Measurements from ENCODE around the gene SMIM30. TPM values are rescaled to one million over a fixed set of nuclear protein-coding genes. Genes with fewer than 3 reads are reported as not detected.

SMIM30 gene
- total and polyA plus RNA-seq, 4 experiments from 2014 or later, result 21.6 to 98.2 (median 31.6) TPM

GRCh38 chr7:113086431-113086888 is 31.9 kb downstream of the SMIM30 start, which contains the start of gene GPR85:
TSS of gene GPR85 (minus strand) at chr7:113086827. CDS start at chr7:113084721, 2,106 bp downstream.
- H3K4me1 Mint-ChIP-seq, result peaks cover 3 to 9% (median 6%) of the 10 kb centered on the region in 4 donors
- peaks cover 0 to 3% (median 0%) of the 10 kb centered on the region in 8 donors for H3K9me3 Mint-ChIP-seq
- H3K4me3 Mint-ChIP-seq, result peak within 1 kb of the TSS in 6 of 8 donors; percentile 43 to 68 (median 65)
- no peaks in the 10 kb centered on the region for H3K36me3 ChIP-seq (ENCODE audit: insufficient read depth, low read length)
- H3K27ac ChIP-seq (ENCODE audit: low read depth, low read length), result no peak within 1 kb of the TSS
- POLR2A ChIA-PET (ENCODE audit: partially characterized antibody), result no interaction called here
- H3K36me3 Mint-ChIP-seq, result no peaks in the 10 kb centered on the region
- H3K27me3 ChIP-seq (ENCODE audit: insufficient read depth, low read length), result peaks cover 7% of the 10 kb centered on the region
- no peak within 1 kb of the TSS for H3K4me3 ChIP-seq (ENCODE audit: low read length in 2 of 2)
- intact Hi-C loops (cut with micrococcal nuclease), result no loop called here
- peak; percentile 24 to 40 (median 27) for DNase-seq
- H3K9me3 ChIP-seq (ENCODE audit: control insufficient read depth in 1 of 2, low read length in 2 of 2), result no peaks in the 10 kb centered on the region
- H3K27me3 Mint-ChIP-seq, result peaks cover 40 to 43% of the 10 kb centered on the region in 2 donors
- H3K4me1 ChIP-seq (ENCODE audit: insufficient read depth, low read length), result peaks cover 7% of the 10 kb centered on the region
- peak within 1 kb of the TSS in 2 of 7 donors; percentile 42 to 76 for H3K27ac Mint-ChIP-seq
- CTCF ChIA-PET (ENCODE audit: partially characterized antibody), result interaction anchor here (1.2 kb wide), 2 partner anchors 10 to 509 kb away, joined by 3 to 4 read pairs; no protein-coding TSS in a partner anchor

- no peaks in the 10 kb centered on the region for H3K36me3 Mint-ChIP-seq
- ChIA-PET CTCF (ENCODE audit: partially characterized antibody) (interaction anchor here (1.2 kb wide), 2 partner anchors 9 to 508 kb away, joined by 3 to 4 read pairs; no protein-coding TSS in a partner anchor), POLR2A (ENCODE audit: partially characterized antibody) (no interaction called here)
- Histone ChIP-seq H3K4me3 (ENCODE audit: low read length in 2 of 2) (no peak overlapping the region), H3K27ac (ENCODE audit: low read depth, low read length) (no peak overlapping the region), H3K4me1 (ENCODE audit: insufficient read depth, low read length) (peaks cover 7% of the 10 kb centered on the region), H3K9me3 (ENCODE audit: control insufficient read depth in 1 of 2, low read length in 2 of 2) (no peaks in the 10 kb centered on the region), H3K36me3 (ENCODE audit: insufficient read depth, low read length) (no peaks in the 10 kb centered on the region), H3K27me3 (ENCODE audit: insufficient read depth, low read length) (peaks cover 7% of the 10 kb centered on the region)
- peak in 1 of 5 donors; percentile 2 for DNase-seq
- peak overlapping the region in 2 of 7 donors; percentile 42 to 76 for H3K27ac Mint-ChIP-seq
- peaks cover 3 to 9% (median 6%) of the 10 kb centered on the region in 4 donors for H3K4me1 Mint-ChIP-seq
- peaks cover 0 to 3% (median 0%) of the 10 kb centered on the region in 8 donors for H3K9me3 Mint-ChIP-seq
- peaks cover 40 to 45% of the 10 kb centered on the region in 2 donors for H3K27me3 Mint-ChIP-seq
- H3K4me3 Mint-ChIP-seq, result peak overlapping the region in 5 of 8 donors; percentile 2 to 68 (median 64)
- intact Hi-C loops (cut with micrococcal nuclease), result no loop called here
These were observed 32.5 kb downstream of the SMIM30 start for GRCh38 chr7:113085781-113086390.

GRCh38 chr7:113084496-113085172 is 33.7 kb downstream of the SMIM30 start:
- Histone ChIP-seq H3K4me3 (ENCODE audit: low read length in 2 of 2) (no peak overlapping the region), H3K4me1 (ENCODE audit: insufficient read depth, low read length) (peaks cover 7% of the 10 kb centered on the region), H3K36me3 (ENCODE audit: insufficient read depth, low read length) (no peaks in the 10 kb centered on the region), H3K27me3 (ENCODE audit: insufficient read depth, low read length) (peaks cover 7% of the 10 kb centered on the region), H3K9me3 (ENCODE audit: control insufficient read depth in 1 of 2, low read length in 2 of 2) (no peaks in the 10 kb centered on the region), H3K27ac (ENCODE audit: low read depth, low read length) (no peak overlapping the region)
- Mint-ChIP-seq H3K4me3 (peak overlapping the region in 1 of 8 donors; percentile 1), H3K27me3 (peaks cover 40 to 45% of the 10 kb centered on the region in 2 donors), H3K36me3 (no peaks in the 10 kb centered on the region), H3K9me3 (no peaks in the 10 kb centered on the region), H3K4me1 (peaks cover 3 to 9% (median 6%) of the 10 kb centered on the region in 4 donors), H3K27ac (no peak overlapping the region)
- intact Hi-C loops (cut with micrococcal nuclease), result no loop called here
- POLR2A ChIA-PET (ENCODE audit: partially characterized antibody), result no interaction called here
- no peak for DNase-seq
- CTCF ChIA-PET (ENCODE audit: partially characterized antibody), result no interaction called here

DNA sequence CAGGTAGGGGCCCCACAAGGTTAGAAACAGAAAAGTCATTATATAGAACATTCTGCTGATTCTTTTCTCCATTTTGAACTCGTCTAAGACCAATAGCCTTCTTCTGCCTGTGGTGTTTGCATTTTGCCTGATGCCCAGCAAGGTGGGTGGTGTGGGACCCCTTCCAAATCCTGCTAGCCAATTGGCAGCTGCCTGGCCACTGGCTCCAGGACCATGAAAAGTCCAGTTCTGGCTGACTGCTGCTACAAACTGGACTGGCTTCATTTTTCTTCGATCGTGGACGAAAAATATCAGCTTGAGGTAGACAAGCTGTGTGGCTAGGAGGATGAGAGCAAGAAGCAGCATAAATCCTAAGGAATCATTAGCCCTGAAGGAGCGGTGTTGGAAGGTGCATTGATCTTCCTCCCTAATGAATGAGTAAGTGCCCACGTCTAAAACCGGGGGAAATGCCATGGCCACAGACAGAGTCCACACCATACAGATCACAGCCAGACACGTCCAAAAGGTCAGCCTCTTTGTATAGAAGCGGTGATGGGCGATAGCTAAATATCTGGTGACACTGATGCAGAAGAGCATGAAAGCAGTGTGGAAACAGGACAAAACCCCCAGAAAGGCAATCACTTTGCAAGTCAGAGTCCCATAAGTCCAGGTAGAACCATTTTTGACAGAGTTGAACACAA is 34.4 kb downstream of the SMIM30 start:
- H3K9me3 ChIP-seq (ENCODE audit: control insufficient read depth in 1 of 2, low read length in 2 of 2), result no peaks in the 10 kb centered on the region
- no peak overlapping the region for H3K4me3 ChIP-seq (ENCODE audit: low read length in 2 of 2)
- H3K36me3 ChIP-seq (ENCODE audit: insufficient read depth, low read length), result no peaks in the 10 kb centered on the region
- H3K4me1 Mint-ChIP-seq, result peaks cover 3 to 9% (median 6%) of the 10 kb centered on the region in 4 donors
- ChIA-PET POLR2A (ENCODE audit: partially characterized antibody) (no interaction called here), CTCF (ENCODE audit: partially characterized antibody) (no interaction called here)
- no peak for DNase-seq
- H3K27me3 ChIP-seq (ENCODE audit: insufficient read depth, low read length), result peaks cover 7% of the 10 kb centered on the region
- intact Hi-C loops (cut with micrococcal nuclease), result no loop called here
- H3K27ac ChIP-seq (ENCODE audit: low read depth, low read length), result no peak overlapping the region
- H3K27me3 Mint-ChIP-seq, result peaks cover 40 to 45% of the 10 kb centered on the region in 2 donors
- H3K4me1 ChIP-seq (ENCODE audit: insufficient read depth, low read length), result peaks cover 7% of the 10 kb centered on the region
- no peaks in the 10 kb centered on the region for H3K36me3 Mint-ChIP-seq
- H3K27ac Mint-ChIP-seq, result no peak overlapping the region
- no peaks in the 10 kb centered on the region for H3K9me3 Mint-ChIP-seq
- H3K4me3 Mint-ChIP-seq, result peak overlapping the region in 1 of 8 donors; percentile 7

- H3K4me3 ChIP-seq (ENCODE audit: low read length in 2 of 2), result no peak overlapping the region
- DNase-seq, result no peak
- H3K27me3 Mint-ChIP-seq, result peaks cover 38 to 41% of the 10 kb centered on the region in 2 donors
- no peak overlapping the region for H3K27ac Mint-ChIP-seq
- ChIA-PET CTCF (ENCODE audit: partially characterized antibody) (no interaction called here), POLR2A (ENCODE audit: partially characterized antibody) (no interaction called here)
- no peaks in the 10 kb centered on the region for H3K36me3 ChIP-seq (ENCODE audit: insufficient read depth, low read length)
- peaks cover 3 to 9% (median 6%) of the 10 kb centered on the region in 4 donors for H3K4me1 Mint-ChIP-seq
- H3K36me3 Mint-ChIP-seq, result no peaks in the 10 kb centered on the region
- H3K4me1 ChIP-seq (ENCODE audit: insufficient read depth, low read length), result peaks cover 7% of the 10 kb centered on the region
- H3K27ac ChIP-seq (ENCODE audit: low read depth, low read length), result no peak overlapping the region
- no peak overlapping the region for H3K4me3 Mint-ChIP-seq
- H3K9me3 ChIP-seq (ENCODE audit: control insufficient read depth in 1 of 2, low read length in 2 of 2), result no peaks in the 10 kb centered on the region
- intact Hi-C loops (cut with micrococcal nuclease), result no loop called here
- H3K27me3 ChIP-seq (ENCODE audit: insufficient read depth, low read length), result peaks cover 7% of the 10 kb centered on the region
- H3K9me3 Mint-ChIP-seq, result no peaks in the 10 kb centered on the region
These were observed 35.1 kb downstream of the SMIM30 start for GRCh38 chr7:113083132-113083815.

GRCh38 chr7:113078331-113078730 is 40.0 kb downstream of the SMIM30 start:
- no peak overlapping the region for H3K27ac ChIP-seq (ENCODE audit: low read depth, low read length)
- no peaks in the 10 kb centered on the region for H3K9me3 ChIP-seq (ENCODE audit: control insufficient read depth in 1 of 2, low read length in 2 of 2)
- no peaks in the 10 kb centered on the region for H3K36me3 ChIP-seq (ENCODE audit: insufficient read depth, low read length)
- no peak overlapping the region for H3K4me3 Mint-ChIP-seq
- H3K9me3 Mint-ChIP-seq, result no peaks in the 10 kb centered on the region
- H3K4me3 ChIP-seq (ENCODE audit: low read length in 2 of 2), result no peak overlapping the region
- no peaks in the 10 kb centered on the region for H3K4me1 ChIP-seq (ENCODE audit: insufficient read depth, low read length)
- intact Hi-C loops (cut with micrococcal nuclease), result no loop called here
- H3K27me3 ChIP-seq (ENCODE audit: insufficient read depth, low read length), result no peaks in the 10 kb centered on the region
- no peak overlapping the region for H3K27ac Mint-ChIP-seq
- no peaks in the 10 kb centered on the region for H3K36me3 Mint-ChIP-seq
- CTCF ChIA-PET (ENCODE audit: partially characterized antibody), result no interaction called here
- H3K27me3 Mint-ChIP-seq, result peaks cover 2 to 13% of the 10 kb centered on the region in 2 donors
- POLR2A ChIA-PET (ENCODE audit: partially characterized antibody), result no interaction called here
- DNase-seq, result no peak
- no peaks in the 10 kb centered on the region for H3K4me1 Mint-ChIP-seq
